Thyroid gland (tissue), 4 donors: Measurements from ENCODE around the gene GALNT9.

Experiments
- POLR2A ChIP-seq, 2 donors: fragments of 450-650 bp; IDR thresholded peaks; one replicate each; pipeline ENCODE4 v1.6.1; 2017; ENCODE audit warnings: antibody characterized with exemption in 2 of 2, mild to moderate bottlenecking in 2 of 2, moderate library complexity in 1 of 2
- TF ChIP-seq, protein P1 (sequence below), 6 experiments: fragments of 200-600 bp in 3 of 6; fragments of 450-650 bp in 3 of 6; sonication (generic) in 3 of 6; IDR thresholded peaks; one replicate each; pipeline ENCODE4 v1.5.1; 2016 to 2019; ENCODE audit warnings: antibody characterized with exemption in 6 of 6, mild to moderate bottlenecking in 2 of 6, inconsistent platforms in 1 of 6, moderate library complexity in 1 of 6

DNA sequence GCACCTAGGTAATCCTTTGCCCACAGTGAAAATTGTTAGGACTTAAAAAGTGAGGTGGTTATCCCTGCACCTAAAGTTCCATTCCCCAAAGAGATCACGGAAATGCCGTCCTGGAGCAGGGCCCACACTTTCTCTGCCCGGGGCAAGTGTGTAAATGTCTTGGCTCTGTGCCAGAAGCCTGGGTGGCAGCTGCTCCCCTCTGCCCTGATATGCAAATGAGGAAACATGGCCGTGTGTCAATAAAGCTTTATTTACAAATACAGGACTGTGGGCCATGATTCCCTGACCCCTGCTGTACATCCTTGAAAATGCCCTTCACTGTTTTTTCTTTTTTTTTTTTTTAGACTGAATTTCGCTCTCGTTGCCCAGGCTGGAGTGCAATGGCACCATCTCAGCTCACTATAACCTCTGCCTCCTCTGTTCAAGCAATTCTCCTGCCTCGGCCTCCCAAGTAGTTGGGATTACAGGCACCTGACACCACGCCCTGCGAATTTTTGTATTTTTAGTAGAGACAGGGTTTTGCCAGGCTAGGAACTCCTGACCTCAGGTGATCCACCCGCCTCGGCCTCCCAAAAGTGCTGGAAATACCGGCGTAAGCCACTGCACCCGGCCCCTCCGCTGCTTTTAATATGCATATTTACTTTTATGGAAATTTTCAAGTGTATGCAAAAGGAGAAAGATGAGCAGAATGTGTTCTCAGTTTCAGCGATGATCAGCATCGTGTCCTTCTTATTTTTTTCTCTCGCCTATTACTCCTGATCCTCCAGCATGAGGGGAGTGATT is 75.5 kb downstream of the GALNT9 start:
- TF ChIP-seq, protein P1, sequence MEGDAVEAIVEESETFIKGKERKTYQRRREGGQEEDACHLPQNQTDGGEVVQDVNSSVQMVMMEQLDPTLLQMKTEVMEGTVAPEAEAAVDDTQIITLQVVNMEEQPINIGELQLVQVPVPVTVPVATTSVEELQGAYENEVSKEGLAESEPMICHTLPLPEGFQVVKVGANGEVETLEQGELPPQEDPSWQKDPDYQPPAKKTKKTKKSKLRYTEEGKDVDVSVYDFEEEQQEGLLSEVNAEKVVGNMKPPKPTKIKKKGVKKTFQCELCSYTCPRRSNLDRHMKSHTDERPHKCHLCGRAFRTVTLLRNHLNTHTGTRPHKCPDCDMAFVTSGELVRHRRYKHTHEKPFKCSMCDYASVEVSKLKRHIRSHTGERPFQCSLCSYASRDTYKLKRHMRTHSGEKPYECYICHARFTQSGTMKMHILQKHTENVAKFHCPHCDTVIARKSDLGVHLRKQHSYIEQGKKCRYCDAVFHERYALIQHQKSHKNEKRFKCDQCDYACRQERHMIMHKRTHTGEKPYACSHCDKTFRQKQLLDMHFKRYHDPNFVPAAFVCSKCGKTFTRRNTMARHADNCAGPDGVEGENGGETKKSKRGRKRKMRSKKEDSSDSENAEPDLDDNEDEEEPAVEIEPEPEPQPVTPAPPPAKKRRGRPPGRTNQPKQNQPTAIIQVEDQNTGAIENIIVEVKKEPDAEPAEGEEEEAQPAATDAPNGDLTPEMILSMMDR (IDR thresholded peaks at IDR 0.05): no peak
- no peak for TF ChIP-seq POLR2A (IDR thresholded peaks at IDR 0.05)
